NK-92 (cell line): ENCODE measurements around the gene NUMA1.

Experiments
- DNase-seq: peaks from one replicate; lab custom pipeline; 2025; ENCODE audit not compliant: unreplicated experiment; lab: John Stamatoyannopoulos, UW

NUMA1 gene

DNA sequence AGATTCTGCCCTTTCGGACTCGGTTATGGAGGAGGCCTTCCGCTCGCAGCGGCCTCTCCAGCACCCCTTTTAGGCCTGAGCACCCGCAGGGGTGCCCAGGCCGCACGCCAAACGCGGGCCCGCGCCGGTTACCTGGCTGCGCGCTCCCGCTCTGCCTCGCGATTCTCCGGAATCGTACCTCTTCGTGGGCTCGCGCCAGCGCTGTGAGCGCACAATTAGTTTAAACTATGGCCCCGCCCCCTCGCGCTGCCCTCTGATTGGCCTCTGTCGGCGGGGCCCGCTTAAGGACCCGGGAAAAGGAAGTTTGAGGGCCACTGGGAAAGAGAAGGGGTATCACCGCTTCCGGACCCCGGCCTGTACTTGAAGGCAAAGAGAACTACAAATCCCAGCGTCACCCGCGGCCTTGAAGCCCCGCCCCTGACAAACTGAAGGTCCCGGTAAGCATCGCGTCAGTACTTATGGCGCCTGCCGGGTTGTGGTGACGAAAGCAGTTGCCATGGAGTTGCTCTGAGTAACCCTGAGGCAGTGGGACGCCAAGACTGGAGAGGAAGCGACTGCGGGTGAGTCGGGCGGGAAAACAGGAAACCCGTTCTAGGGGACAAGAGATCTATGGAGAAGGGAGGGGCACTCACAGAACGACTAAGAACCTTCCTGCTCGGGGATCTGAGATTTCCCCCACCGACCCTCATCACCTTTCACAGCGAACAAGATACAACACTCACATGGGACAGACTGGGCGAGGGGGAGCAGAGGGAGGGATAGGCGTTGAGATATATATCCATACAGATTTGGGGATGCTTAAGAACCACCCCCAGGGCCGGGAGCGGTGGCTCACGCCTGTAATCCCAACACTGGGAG, at the start of gene NUMA1, which contains the start of gene LRRC51:
NUMA1 (minus strand) TSS at position 217 of the 858 bp plus-strand sequence. CDS start 44,599 bp downstream, outside the sequence.
LRRC51 (plus strand) TSS at position 525 of the 858 bp plus-strand sequence. CDS start 8,234 bp downstream, outside the sequence.
- DNase-seq: peak; percentile 95

GRCh38 chr11:72129381-72129780, 49.0 kb upstream of the NUMA1 start:
- no peak for DNase-seq

DNA sequence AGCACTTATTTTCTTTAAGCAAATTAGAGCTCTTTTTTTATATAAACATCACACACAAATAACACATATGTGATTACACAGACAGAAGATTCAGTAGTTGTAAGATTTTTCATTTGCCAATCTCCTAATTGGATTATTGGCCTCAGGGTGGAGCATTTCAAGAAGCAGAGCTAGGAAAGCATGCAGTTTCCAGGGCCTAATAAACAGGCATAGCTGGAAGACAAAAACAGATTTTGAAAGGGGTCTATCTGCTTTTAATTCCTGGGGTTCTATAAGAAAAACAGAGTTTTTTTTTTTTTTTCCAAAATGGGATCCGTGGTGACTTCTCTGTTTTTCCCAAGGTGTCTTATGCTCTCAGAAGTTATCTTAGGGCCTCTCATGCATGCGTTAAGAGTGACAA, 47.6 kb upstream of the NUMA1 start:
- DNase-seq: no peak

DNA sequence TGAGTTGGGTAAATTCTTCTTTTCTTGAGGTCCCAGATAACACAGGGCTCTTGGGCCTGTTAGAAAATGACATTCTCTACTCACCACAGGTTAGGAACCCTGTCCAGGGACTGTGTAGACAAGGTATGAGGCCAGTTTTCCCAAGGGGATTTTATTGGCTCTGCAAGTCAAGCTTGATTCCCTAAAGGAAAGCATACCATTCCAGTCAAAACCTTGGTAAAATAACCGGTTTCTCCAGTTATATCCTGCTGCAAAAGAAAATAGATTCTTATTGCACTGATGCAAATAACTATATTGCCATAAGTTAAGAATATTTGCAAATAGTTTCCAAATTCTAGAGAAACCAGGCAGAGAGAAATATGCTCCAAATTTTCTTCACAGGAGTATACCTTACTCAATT, 45.6 kb upstream of the NUMA1 start:
- DNase-seq: no peak

DNA sequence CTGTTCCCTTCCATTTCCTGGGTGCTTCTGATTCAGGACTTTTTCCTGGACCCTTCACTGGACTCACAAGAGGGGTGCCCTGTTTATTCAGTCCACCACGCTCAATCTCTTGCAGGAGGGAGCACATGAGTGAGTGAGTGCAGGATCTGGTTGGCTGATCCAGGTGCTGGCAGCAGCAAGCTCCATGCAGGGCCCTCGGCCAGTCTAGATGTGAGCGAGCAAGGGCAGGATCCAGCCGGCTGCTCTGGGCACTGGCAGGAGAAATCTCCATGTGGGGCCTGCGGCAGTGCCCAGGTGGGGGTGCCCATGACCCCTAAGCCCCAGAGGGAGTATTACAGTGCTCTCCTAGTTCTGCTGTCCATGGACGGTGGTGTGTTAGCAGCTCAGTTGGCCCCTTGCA, 43.7 kb upstream of the NUMA1 start:
- DNase-seq: no peak

GRCh38 chr11:72123117-72123653, 42.8 kb upstream of the NUMA1 start:
- no peak for DNase-seq

DNA sequence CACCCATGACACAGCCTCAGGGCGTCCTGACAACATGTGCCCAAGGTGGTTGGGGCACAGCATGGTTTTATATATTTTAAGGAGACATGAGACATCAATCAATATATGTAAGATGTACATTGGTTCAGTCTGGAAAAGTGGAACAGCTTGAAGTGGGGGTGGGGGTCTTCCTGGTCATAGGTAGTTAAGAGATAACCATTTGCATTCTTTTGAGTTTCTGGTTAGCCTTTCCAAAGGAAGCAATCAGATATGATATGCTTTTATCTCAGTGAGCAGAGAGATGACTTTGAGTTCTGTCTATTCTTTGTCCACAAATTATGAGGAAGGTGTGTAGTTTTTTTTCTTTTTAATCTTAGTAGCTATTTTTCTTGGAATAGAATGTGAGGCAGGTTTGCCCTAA, 42.3 kb upstream of the NUMA1 start:
- DNase-seq: no peak

DNA sequence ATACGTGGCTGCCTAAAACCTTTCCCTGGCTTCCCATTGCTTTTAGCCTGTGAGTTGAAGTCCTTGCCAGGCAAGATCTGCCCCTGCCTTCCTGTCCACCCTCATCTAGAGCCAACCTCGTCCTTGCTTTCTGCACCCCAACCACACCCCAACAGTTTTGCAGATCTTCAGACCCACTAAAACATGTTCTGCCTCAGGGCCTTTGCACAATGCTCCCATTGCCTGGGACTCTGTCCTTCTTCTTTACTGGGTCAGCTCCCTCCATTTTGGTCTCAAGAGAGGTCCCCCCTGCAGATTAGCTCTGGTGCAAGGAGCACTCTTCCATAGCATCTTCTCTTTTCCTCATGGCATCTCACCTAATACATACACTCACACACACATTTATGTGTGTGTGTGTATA, 40.6 kb upstream of the NUMA1 start:
- no peak for DNase-seq

DNA sequence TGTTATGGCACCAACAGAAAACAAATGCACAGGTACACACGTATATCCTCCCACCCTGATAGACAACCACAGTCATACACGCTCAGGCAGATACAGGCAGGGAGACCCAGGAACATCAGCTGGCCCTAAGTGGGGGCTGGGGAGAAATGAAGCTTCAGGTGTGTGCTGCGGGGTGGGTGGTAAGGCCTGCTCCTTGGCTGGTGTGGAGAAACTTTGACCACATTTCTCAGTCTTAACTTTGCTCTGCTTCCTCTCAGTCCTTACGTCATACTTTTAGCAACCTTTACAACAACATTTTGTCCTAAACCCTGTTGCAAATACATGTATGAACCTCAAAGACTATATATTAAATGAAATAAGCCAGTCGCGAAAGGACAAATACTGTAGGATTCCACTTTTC, 38.9 kb upstream of the NUMA1 start:
- DNase-seq: no peak

DNA sequence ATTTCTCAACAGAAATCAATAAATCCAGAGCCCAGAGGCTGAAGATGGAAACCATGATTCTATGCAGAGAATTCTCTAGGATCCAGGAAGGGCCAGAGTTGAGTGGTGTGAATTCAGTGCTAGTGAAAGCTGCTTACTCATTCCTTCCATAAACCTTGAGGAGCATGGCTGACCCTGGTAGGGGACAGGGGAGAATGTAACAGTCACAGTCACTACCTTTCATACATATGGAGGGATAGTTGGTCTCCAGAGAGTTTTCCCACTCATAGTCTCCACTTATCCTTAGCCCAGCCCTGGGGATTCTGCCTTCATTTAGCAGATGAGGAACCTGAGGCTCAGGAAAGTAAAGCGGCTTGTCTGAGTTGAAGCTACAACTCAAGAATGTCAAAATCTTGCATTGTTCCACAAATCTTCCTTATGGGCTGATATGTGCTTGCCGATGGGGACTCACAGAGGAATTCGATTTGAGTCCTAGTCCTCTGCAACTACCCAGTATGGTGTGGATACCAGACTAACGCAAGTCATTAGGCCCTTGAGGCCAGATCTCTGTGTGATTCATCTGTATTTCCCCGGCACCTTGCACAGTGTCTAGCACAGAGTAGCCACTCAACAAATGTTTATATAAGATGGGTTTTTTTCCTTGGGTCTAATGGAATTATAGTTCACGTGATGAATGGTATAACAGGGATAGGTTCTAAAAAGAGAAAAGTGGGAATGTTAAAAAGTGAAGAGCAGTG, 35.8 kb upstream of the NUMA1 start:
- no peak for DNase-seq

DNA sequence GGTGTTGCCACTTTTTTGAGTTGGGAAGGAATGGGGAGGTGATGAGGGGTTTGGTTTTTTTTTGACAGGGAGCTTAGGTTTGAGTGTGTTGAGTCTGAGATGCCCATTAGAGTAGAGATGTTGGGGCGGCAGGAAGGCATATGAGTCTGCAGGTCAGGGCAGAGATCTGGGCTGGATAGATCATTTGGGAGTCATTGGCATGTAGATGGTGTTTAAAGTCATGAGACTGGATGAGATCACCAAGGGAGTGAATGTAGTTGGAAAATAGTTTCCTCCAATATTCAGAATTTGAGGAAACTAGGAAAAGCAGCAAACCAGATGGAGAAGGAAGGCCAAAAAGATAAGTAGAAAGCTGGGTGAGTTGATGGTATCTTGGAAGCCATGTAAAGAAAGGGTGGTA, 34.2 kb upstream of the NUMA1 start:
- no peak for DNase-seq

- DNase-seq: no peak
These were observed 32.9 kb upstream of the NUMA1 start for GRCh38 chr11:72112978-72113808.

DNA sequence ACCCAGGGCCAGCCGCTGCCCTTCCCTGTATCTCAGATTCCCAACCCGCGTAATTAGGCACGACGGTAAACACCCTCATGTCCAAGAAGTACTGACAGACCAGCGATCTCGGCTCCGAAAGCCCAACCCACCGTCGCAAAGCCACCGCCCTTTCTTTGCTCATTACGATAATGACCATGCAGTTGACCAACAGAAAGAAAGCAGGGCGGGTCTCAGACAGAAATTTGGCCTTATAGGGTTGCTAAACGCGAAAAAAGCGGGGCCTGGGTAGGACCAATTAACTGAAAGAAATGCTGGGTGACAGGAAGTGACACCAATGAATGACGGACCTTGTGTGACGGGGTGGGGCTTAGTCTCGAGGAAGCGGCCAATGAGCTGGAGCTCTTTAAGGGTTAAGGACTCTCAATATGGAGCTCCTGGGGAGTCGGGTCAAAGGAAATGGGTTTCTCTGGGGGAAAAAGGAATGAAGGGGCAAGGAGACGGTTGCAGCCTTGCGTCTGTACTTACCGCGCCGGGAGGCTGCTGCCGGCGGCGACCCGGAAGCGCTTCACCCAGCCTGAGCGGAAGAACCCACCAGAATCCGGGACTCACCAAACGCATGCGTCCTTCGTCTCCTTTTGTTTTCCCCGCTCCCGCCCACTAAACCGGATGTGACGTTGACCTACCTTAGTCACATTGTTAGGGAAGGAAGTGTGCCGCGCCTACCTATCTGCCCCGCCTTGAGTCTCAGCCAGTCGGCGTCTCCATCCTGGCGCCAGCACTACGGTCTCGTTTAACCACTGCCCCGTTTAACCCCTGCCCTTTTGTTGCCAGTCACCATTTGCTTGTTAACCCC, 32.0 kb upstream of the NUMA1 start, which contains the start of gene ANAPC15:
ANAPC15 (minus strand) TSS at position 553 of the 835 bp plus-strand sequence. CDS start 1,419 bp downstream, outside the sequence.
- DNase-seq: peak; percentile 84

GRCh38 chr11:72111300-72112142, 31.2 kb upstream of the NUMA1 start:
- no peak for DNase-seq

DNA sequence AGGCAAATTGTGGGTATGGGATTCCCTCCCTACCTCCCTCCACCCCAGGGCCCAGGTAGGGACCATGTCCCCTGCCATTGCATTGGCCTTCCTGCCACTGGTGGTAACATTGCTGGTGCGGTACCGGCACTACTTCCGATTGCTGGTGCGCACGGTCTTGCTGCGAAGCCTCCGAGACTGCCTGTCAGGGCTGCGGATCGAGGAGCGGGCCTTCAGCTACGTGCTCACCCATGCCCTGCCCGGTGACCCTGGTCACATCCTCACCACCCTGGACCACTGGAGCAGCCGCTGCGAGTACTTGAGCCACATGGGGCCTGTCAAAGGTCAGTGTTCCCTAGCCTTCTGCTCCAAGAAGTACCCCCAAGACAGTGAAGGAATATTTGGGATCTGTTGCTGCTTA, 25.5 kb upstream of the NUMA1 start, which contains the start of gene TOMT:
TOMT (plus strand) TSS at position 37 of the 400 bp plus-strand sequence; CDS start at position 65, 28 bp downstream.
- DNase-seq: no peak

DNA sequence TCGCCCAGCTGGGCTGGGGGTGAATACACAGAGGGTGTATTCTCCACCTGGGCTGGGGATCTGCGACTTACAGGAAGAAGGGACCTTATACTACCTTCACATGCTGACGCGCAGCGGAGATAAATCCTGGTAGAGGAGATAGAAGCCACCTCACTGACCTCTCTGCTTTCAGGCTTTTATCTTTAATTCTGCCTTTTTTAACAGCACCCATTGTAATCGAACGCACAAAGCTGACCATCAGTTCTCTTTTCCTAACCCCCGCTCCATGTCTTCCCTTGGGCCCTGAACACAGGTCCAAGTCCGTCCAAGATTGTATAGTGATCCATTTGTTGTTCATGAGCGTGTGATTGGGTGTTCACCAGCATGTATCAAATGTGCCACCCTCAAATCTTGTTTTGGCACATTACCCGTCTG, 23.4 kb upstream of the NUMA1 start:
- DNase-seq: no peak

DNA sequence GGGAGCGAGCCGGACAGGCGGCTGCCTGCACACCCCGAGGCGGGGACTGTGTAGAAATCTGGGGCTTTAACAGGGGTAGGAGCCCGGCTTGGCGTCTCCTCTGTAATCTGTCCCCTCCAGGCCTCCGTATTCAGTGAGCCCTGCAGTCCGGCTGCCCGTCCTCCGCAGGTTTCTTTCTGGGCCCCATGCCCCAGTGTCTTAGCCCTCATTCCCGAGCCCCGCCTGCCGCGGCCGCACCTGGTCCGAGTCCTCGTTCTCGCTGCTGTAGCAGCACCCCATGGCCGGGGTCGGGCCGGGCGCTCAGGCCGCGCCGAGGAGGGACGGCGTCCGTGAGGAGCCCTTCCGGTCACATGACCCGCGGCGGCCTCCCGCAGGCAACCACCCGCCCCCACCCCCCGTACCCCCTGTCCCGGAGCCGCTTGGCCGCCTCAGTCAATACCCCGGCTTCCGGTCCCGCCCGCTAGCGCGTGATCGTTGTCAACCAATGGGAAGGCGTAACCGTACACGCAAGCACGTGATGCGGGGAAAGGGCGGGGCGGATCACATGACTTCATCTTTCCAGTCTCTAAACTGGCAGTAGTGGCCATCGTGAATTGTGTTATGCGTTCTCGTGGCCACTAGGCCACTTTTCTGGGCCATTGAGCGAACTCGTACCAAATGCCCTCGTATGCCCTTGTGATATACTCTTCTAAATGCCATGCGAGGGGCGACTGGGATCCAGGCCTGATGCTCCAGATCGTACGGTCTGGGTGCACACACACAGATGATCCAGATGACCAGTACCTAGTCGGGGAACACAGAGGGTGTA, 22.8 kb upstream of the NUMA1 start, which contains the start of gene LAMTOR1:
LAMTOR1 (minus strand) TSS at position 352 of the 808 bp plus-strand sequence; CDS start at position 279, 73 bp downstream.
- DNase-seq: peak; percentile 91

DNA sequence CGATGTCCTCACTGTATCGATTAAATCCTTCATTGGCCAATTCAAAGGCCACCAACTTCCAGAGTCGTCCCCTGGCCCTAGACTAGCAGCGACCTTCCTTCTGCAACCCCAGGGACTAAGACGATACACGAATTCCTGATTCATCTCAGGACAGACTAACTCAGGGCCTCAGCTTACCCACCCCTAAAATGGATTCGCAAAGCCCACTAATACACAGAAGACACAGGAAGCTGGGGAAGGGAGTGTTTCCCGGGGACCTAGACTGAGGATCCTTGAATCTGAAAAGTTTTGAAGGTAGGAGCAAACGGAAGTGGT, 22.2 kb upstream of the NUMA1 start:
- no peak for DNase-seq
